Prostate gland (tissue), 2 donors: ENCODE results near the gene STIM1.

Source experiments
- CTCF ChIP-seq, 4 experiments: fragments of 200-600 bp in 2 of 4; fragments of 450-650 bp in 2 of 4; sonication (generic) in 2 of 4; IDR thresholded peaks; 1 replicate in 3 of 4; 2 replicates in 1 of 4; pipeline ENCODE4 v1.5.1; 2016 to 2019; ENCODE audit warnings: antibody characterized with exemption in 4 of 4, mild to moderate bottlenecking in 2 of 4, moderate library complexity in 2 of 4
- POLR2A ChIP-seq: fragments of 450-650 bp; IDR thresholded peaks from one replicate; pipeline ENCODE4 v1.6.1; 2016; ENCODE audit warnings: antibody characterized with exemption, mild to moderate bottlenecking
- POLR2AphosphoS5 ChIP-seq: sonication (generic); formaldehyde crosslinking; IDR thresholded peaks from one replicate; pipeline ENCODE4 v1.6.1; 2017; ENCODE audit warnings: antibody characterized with exemption

DNA sequence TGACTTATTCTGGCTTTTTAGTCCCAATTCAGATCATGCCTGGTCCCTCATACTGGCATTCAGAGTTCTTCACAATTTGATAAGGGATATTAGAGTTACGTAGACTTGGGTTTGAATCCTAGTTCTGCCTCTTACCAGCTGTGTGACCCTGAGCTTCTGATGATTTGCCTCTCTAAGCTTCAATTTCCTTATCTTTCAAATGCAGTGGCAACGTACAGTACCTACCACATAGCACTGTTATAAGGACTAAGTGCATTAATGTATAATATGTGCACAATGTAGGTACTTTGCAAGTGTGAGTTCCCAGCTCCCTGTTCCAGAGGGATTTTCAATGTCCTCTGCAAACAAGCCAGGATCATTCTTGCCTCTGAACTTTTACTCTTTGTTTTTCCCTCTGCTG lies 22.0 kb upstream of the STIM1 start:
- no peak for TF ChIP-seq CTCF (IDR thresholded peaks at IDR 0.05)
- TF ChIP-seq POLR2AphosphoS5, result no peak
- TF ChIP-seq POLR2A, result no peak
